Iris pigment epithelial cell (primary cell): ENCODE data around the gene CDK18.
"Not testable (repeated sequence)": the region's sequence is repeated elsewhere in the genome, so short reads cannot be mapped to it uniquely, and the experiment has no call there.

Source experiments
- DNase-seq: peaks from one replicate; pipeline ENCODE4 v3.0.0-alpha.2; 2011; ENCODE audit warnings: low read depth

The CDK18 gene

DNA sequence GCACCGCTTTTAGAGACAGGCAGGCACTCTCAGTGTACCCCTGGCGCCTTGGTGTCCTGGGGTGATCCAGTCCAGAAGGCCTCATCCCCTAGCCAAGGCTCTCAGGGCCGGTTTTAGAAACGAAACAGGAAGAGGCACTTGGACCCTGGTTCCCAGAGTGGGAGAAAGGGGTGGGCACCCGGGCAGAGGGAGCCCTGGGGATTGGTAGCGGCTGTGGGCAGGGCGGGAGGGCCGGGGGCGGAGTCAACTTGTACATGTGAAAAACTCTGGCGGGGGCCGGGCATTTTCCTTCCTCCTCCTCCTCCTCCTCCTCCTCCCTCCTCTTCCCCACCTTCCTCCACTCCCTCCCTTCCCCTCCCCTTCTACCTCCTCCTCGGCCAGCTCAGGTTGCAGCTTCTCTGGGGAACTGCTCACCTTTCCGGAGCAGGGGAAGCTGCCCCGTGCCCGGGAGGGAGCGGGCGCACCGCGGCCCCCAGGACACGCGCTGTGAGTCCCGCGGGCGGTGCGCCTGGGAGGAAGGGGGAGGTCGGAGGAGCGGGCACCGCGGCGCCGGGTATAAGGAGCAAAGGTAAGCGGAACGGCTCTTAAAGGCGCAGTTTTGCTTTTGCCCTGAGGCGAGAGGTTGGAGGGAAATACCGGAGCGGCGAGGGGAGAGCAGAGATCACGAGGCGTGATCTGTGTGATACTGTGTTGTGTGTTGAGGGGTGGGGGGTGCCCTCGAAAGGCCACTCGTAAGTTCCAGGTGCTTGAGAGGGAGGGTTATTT lies at the start of gene CDK18:
CDK18 (plus strand) TSS at position 359 of the 765 bp plus-strand sequence. CDS start 18,499 bp downstream, outside the sequence.
- DNase-seq = no peak

DNA sequence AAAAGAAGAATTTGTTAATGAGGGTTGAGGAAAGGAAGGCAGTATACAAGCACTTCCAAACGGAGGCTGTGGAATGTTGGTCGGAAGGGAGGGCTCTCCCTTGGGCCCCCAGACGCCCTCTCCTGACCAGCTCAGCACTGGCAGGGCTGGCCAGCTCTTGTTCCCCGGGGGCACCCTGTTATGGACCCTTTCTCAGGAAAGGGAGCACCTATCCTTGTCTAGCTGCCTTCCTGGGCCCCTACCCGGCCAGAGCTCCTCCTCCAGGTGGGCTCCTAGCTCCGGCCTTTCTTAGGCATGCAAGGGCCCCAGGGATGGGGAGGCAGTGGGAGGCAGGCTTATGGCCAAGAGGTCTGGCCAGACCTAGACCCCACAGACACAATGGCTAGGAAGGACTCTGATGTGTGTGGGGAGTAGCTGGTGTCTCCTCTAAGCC lies 49.5 kb upstream of the CDK18 start:
- DNase-seq = no peak

DNA sequence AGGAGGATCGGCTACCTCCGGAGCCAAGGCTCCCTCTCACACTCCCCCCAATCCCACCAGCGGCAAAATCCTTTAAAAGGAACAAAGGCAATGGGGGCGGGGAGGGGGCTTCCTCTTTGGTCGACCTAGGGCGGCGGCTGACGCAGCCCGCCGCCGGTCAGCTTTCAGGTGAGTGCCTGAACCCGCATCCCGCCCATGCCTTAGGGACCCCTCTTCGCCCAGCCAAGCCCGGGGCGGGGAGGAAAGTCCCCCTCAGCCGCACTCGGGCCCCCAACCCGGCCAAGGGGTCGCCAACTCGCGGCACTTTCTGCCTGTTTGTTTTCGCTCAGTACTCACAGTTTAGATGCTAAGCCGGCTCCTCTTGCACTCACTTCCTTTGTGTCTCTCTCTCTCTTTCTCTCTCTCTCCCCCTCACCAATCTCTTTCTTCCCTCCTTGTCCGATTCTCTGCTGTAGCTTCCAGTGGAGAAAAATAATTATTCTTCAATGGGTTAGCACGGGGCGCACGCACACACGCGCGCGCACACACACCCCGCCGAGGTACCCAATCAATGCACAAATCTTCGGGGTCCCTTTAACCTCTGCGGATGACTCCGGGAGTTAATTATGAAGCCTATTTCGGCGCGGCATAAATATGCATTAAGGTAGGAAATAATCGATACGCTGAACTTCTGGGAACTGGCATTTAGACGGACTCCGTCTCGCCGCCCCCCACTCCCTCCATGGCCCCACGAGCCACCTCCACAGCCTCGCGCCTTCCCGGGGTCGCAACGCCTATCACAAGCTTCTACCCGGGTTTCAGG lies 48.7 kb upstream of the CDK18 start, which contains the start of gene BLACAT1:
BLACAT1 (minus strand) TSS at position 465 of the 802 bp plus-strand sequence.
- DNase-seq = no peak

DNA sequence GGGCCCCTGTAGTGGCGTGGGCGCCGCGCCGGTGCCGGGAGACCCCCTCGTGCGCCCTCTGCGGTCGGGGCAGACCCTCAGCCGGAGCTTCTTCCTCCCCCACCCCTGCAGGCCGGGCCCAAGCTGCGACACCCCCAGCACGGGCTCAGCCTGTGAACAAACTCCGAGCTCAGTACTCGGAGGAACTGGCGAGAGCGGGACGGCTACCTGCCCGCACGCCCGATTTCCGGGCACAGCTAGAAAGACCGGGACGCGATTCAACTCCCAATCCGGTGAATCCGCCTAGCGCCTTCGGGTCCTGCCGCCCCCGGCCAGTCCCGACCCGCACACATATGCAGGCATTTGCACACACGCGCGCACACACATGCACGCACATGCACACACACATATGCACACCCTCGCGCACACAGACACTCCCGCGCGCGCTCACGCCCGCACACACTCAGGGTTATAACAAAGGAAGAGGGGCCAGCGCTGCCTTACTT lies 48.0 kb upstream of the CDK18 start:
- DNase-seq = no peak

DNA sequence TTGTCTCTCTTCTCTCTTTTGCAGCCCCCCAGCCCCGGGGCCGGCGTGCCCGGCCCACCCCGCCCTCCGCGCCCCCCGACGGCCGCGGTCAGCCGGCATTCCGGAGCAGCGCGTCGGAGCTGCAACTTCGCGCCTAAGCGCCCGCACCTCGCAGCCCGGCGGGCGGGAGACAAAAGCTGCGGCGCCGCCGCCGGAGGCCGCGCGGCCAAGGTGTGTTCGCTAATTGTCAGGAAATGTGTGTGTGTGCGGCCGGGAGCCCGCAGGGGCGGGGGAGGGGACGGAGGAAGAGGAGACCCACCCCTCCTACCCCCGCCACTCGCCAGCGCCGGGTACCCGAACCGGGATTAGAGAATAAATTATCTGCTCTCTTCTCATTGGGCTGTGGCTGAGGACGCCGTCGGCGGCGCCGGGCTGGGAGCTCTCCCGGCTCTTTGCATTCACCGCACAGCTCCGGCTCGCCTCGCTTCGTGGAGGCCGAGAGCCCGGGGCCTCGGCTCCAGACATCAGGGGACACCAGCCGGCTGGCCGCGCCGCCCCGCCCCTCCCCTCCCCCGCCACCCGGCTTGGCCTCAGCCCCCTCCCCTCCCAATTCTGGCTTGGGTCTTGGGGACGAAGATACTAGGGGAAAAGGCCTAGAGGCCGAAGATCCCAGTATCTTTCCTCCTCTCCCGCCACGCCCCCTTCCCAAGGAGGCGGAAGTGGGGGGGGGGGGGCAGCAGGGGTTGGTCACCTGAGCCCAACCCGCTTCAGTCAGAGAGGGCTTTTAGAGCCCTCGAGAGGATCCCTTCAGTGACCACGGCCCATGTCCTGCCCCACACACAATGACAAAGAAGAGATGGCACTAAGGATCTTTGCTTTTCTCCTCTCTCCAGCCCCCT lies 47.4 kb upstream of the CDK18 start:
- no peak for DNase-seq

DNA sequence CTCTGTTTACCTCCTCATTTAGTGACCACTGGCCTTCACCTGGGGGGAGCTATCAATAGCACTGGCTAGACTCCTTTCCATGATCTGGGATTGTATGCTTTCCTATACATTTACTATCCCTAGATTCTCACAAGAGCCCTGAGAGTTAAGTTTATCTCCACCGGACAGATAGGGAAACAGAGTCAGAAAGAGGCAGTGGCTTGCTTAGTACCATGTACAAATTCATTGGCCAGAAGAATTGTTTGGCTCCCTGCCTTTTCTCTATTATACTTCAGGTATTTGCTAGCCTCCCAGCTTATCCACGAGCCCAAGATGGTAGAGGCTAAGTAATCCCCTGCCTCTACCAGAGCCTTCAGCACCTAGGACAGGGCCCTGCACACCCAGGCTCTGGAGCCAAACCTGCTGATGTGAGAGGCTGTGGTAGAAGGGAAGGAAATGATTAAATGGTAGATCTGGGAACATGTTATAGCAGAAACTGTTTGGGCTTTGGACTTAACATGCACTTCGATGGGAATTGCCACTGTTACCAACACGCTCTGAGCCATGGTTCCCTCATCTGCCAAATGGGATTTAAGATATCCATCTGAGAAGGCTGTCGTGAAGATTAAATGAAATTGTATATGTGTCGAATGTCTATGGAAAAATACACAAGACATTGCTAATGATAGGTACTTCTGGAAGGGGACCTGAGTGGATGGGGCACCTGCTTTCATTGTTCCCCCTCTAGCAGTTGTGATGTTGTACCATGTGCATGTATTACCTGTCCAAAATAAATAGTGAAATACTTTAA lies 45.5 kb upstream of the CDK18 start:
- DNase-seq = peak; percentile 69

DNA sequence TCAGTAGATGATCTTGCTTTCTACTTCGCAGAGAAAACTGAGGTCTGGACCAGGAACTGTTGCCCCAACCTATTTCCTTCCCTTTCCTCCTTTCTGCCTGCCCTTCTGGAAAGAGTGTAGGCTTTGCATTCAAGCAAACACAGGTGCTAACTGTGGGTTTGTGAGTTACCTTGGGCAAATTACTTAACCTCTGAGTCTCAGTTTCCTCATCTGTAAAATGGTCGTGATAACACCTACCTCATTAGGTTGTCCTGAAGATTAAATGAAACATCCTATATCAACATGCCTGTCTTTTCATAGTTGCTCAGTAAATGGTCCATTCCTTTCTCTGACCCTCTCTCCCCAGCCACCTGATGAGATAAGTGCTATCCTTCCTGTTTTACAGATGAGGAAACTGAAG lies 39.1 kb upstream of the CDK18 start:
- no peak for DNase-seq

DNA sequence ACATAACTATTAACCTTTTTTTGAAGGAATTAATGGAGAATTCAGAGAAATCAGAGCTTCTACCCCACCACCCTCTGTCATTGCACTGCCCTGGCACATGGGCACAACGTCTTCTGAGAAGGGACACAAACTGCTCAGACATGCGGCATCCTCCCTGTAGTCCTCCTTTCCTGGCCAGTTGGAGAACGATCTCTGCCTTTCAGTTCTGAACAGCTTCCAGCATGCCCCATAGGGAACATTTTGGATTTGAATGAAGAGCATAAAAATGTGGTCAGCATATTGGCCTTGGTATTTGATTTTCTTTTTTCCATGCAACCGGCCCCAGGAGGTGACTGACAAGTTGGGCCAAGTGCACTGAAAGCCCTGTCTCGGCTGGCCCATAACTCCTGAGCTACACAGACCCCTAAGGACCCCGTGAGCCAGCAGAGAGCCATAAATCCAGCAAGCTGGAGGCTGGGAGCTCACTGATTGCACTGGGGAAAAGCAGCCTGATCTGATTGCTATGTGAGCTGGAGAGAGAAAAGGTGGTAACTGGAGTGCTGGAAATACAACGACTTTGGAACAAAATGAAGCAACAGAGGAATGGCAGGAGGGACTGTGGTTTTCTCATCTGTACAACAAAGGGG lies 37.8 kb upstream of the CDK18 start:
- no peak for DNase-seq

DNA sequence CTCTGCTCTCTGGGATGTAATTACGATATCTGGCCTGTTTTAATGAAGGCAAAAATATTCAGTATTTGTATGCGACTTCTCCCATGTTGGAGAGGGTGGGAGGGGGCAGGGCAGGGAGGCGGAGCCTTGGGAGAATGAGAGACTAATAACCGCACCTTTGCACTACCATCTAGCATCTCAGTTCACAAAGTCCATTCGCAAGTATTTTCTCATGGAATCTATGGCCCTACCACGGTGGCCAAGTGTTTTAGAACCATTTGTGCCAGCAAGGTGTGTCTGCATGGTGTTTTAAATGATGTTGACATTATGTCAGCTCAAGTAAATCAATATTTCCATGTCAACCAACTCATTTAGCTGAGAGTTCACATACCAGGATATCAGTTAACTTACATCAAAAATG lies 34.3 kb upstream of the CDK18 start:
- no peak for DNase-seq

DNA sequence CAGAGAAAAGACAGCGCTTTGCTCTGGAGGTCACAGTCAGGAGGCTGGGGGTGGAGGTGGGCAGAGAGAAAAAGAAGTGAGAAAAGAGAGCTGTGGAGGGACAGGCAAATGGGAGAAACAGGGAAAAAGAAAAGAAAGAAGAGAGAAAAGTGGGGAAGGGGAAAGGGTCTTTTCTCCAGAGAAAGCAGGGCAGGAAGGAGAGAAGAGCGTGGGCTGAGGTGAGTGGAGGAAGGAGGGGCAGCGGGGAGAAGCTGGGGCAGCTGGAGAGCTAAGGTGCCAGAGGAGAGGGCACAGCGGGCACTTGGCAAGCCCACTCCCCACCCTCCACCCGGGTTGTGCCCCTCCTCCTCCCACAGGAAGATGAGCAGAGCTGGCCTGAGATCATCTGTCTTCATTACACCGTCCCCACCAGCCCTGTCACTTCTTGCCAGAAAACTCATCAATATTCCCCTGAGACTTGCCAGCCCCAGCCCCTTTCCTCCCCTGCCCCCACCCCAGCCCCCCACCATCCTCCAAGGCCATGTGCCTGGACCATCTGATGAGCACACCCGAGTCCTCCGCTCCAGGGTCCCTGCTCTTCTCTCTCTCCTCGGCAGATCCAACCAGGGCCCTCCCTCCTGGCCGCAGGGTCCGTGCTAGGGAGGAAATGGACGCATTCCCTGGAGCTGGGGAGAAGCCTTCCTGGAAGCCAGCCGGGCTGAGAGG lies 31.6 kb upstream of the CDK18 start:
- no peak for DNase-seq

DNA sequence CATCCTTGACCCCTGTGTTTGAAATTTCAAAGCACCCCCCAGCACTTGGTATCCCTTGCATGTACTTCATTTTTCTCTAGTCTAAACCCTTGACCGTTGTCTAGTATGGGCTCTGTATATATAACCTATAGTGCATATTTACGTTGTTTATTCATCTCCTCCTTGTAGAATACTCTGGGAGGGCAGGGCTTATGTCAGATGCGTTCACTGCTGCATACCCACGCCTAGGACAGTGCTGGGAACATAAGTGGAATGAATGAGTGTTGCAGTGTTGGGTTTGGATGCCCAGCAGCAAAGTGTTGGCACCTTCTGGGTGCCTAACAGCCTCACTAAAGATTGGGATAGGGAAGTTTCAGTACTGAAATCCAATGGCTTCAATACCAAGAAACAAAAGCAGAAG lies 31.0 kb upstream of the CDK18 start:
- no peak for DNase-seq

DNA sequence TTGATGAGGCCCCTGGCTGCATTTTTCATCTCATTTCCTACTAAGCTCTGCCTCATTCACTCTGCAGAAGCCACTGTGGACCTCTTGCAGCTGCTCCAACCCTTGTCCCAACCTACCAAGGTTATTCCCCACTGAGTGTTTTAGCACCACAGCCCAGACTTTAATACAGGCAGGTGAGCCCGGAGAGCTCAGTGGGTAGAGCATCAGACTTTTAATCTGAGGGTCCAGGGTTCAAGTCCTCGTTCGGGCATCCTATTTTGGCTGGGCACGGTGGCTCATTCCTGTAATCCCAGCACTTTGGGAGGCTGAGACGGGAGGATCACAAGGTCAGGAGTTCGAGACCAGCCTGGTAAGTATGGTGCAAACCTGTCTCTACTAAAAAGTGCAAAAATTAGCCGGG lies 30.5 kb upstream of the CDK18 start:
- DNase-seq = no peak

DNA sequence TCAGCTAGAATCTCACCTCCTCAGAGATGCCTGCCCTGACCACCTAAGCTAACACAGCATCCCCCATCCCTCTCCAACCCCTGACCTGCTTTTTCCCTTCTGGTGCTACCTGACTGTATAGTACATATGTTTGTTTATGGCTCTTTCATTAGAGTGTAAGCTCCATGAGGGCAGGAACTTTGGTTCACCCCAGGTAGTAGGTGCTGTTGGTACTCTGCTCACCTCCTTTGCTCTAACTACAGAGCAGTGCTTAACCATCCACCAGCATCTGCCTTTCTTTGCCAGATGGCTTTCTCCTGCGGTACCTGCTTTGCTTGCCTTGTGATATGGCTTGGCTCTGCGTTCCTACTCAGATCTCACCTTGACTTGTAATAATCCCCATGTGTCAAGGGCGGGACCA lies 29.9 kb upstream of the CDK18 start:
- DNase-seq = no peak

DNA sequence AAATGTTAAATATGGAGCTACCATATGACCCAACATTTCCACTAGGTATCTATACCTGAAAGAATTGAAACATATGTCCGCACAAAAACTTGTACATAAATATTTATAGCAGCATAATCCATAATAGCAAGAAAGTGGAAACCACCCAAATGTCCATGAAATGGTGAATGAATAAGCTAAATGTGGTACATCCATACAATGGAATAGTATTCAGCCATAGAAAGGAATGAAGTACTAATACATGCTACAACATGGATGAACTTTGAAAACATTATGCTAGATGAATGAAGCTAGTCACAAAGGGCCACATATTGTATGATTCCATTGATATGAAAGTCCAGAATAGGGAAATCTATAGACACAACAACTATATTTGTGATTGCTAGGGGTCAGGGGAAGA lies 28.6 kb upstream of the CDK18 start:
- DNase-seq = no peak

DNA sequence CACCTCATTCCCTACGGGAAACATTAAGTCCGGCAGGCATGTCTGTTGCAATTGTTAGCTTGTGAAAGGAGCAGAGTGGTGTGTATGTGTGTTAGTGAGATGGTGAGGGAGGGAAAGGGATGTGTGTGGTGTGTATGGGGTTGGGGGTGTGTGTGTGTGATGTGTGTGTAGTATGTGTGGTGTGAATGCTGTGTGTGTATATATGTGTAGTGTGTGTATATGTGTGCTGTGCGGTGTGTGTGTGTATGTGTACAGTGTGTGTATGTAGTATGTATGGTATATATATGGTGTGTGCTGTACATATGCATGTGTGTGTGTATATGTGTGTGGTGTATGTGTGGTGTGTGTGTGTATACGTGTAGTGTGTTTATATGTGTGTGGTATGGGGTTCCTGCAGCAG lies 27.8 kb upstream of the CDK18 start:
- DNase-seq = no peak

DNA sequence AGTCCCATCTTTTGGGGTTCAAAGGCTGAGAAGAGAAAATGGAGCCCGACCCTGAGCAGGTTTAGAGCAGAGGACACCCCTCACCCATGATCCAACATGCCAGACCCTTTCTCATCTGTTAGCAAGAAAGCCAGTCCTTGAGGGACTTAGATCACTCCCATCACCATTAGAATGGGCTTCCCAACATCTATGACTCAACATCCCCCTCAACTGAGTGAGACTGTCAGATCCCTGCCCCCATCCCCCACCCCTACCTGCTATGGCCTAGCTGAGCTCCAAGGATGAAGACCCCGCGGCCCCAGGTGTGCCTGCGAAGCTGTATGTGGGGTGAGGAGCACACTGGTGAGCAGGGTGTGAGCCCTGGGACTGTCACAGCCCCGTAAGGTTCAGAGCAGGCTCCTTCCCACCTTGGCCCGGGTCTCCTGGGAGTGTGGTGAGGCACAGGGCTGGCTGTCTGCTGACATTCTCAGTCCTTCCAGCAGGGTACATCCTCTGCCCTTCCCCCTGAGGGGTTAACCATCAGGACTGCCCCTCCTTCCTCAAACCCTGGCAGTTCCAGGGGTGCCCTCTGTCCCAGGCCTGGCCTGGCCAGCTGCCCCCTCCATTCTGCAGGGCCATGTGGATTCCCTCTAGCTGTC lies 27.2 kb upstream of the CDK18 start:
- DNase-seq = no peak

DNA sequence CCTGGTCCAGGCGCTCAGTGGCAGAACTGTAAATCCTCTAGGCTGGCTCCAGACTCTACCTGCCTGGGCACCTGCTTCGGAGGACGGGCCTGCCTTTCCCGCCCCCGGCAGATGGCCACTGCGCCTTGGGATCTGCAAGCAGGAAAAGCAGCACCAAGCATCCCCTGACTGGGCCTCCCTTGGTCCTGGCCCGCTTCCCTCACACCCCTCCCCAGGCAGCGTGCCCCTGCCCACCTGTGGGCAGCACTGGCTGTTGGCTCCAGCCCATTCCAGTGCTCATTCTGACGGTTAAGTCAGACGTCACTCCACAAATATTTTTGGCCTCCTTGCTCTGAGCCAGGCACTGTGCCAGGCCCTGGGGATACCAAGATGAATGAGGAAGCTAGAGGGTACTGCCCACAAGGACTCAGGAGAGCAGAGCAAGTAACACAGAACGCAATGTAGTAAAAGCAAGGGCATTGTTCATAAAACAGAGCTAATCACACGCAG lies 26.7 kb upstream of the CDK18 start:
- DNase-seq = peak; percentile 45

DNA sequence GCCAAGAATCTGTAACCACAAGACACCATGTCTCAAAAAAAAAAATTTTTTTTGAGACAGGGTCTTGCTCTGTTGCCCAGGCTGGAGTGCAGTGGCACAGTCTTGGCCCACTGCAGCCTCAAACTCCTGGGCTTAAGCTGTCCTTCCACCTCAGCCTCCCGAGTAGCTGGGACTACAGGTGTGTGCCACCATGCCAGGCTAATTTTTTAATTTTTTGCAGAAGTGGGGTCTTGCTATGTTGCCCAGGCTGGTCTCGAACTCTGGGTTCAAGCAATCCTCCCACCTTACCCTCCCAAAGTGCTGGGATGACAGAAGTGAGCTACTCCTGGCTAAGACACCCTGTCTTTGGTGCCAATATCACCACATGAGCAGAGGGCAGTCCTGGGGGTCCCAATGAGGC lies 25.5 kb upstream of the CDK18 start:
- DNase-seq = not testable (repeated sequence)

DNA sequence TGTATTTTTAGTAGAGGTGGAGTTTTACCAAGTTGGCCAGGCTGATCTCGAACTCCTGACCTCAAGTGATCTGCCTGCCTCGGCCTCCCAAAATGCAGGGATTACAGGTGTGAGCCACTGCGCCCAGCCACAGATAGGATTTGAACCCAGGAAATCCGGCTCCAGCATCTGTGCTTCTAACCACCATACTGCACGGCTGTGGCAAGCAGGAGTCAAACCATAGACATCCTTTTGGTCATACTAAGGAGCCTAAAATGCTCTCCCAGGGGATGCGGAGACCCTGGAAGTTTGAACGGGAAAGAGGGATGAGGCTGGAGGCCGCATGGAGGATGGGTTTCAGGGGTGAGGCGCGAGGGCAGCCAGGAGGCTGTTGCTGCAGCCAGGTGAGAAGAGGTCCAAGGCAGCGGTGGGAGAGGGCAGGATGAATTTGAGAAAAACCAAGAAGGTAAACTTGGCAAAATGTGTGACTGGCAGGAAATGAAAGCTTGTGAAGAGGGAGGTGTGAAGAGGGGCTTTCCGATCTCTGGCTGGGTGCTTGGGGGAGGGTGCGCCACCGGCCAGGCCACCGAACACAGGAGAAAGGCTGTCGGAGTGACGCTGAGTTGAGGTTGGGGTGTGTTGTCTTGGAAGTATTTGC lies 24.0 kb upstream of the CDK18 start:
- DNase-seq = no peak
